Heart left ventricle (tissue), 16 donors: Measurements from ENCODE around the gene TDP1. TPM values are rescaled to one million over a fixed set of nuclear protein-coding genes. Genes with fewer than 3 reads are reported as not detected.

Source experiments
- ATAC-seq, 4 donors: fragments of 200-7000 bp; cut with Tn5 transposase; one replicate each; pipeline ENCODE4 v1.9.1; 2020 to 2022; ENCODE audit warnings: moderate library complexity in 4 of 4, mild to moderate bottlenecking in 3 of 4, moderate number of reproducible peaks in 1 of 4
- DNase-seq, 5 donors: peaks; one replicate each; pipeline ENCODE4 v3.0.0-alpha.2; 2020
- H3K27ac ChIP-seq, 12 donors: fragments of 200-600 bp; sonication (generic) in 4 of 12; one replicate each; pipeline versions ENCODE4 v1.5.0 to v1.8.0; 2016 to 2022; ENCODE audit warnings: mild to moderate bottlenecking in 2 of 12
- H3K27me3 ChIP-seq, 9 donors: fragments of 200-600 bp; sonication (generic) in 2 of 9; one replicate each; pipeline versions ENCODE4 v1.5.1 to v1.8.0; 2016 to 2022; ENCODE audit warnings: mild to moderate bottlenecking in 3 of 9
- H3K36me3 ChIP-seq, 9 donors: fragments of 200-600 bp; sonication (generic) in 2 of 9; one replicate each; pipeline versions ENCODE4 v1.5.0 to v1.8.0; 2018 to 2022; ENCODE audit warnings: mild to moderate bottlenecking in 2 of 9
- H3K4me1 ChIP-seq, 12 donors: fragments of 200-600 bp; sonication (generic) in 4 of 12; one replicate each; pipeline versions ENCODE4 v1.5.0 to v1.8.0; 2016 to 2022; ENCODE audit warnings: mild to moderate bottlenecking in 3 of 12
- H3K4me3 ChIP-seq, 12 donors: fragments of 200-600 bp; sonication (generic) in 4 of 12; one replicate each; pipeline versions ENCODE4 v1.5.0 to v1.8.0; 2017 to 2022; ENCODE audit warnings: mild to moderate bottlenecking in 9 of 12, moderate library complexity in 4 of 12
- H3K9me3 ChIP-seq, 12 donors: fragments of 200-600 bp; sonication (generic) in 4 of 12; one replicate each; pipeline versions ENCODE4 v1.5.0 to v1.8.0; 2016 to 2022; ENCODE audit warnings: mild to moderate bottlenecking in 1 of 12
- POLR2A ChIP-seq, 2 donors: fragments of 450-650 bp; IDR thresholded peaks; one replicate each; pipeline ENCODE4 v1.6.1; 2017; ENCODE audit warnings: antibody characterized with exemption in 2 of 2, mild to moderate bottlenecking in 2 of 2, moderate library complexity in 2 of 2
- WGBS, 4 donors: extraction: QIAGEN DNeasy Blood & Tissue Kit in 2 of 4; methylation state at CpG; one replicate each; pipeline versions ENCODE4 v1.1.5 to v1.1.7; 2013 to 2018; 5-methylcytosine and 5-hydroxymethylcytosine counted together
- intact Hi-C, 10 donors: fragments of 100-400 bp; cut with DNase I; formaldehyde crosslinking; loops; one replicate each; pipeline versions ENCODE4 v1.11.1 to v1.14.2; 2022
- polyA plus RNA-seq, 2 donors: library from polyadenylated mRNA; stranded (reverse); fragments of 200-250 nt; gene quantifications; one replicate each; pipeline ENCODE4 v1.2.3, GENCODE V29; 2013
- total RNA-seq, 9 donors: library from RNA; depleted of rRNA in 2 of 9; stranded (reverse); fragments of >200 nt in 2 of 9; fragmentation: NEBNext Ultra II Directional in 3 of 9; extraction: Animal tissue kit (Norgen Biotek cat#: 25700) in 3 of 9; gene quantifications; one replicate each; pipeline versions ENCODE4 v1.1.0 to v1.2.4, GENCODE V29; 2016 to 2023
- TF ChIP-seq, protein P1 (sequence below), 12 donors: fragments of 200-600 bp; sonication (generic) in 4 of 12; IDR thresholded peaks; one replicate each; pipeline versions ENCODE4 v1.5.0 to v1.8.0; 2018 to 2022; ENCODE audit warnings: antibody characterized with exemption in 12 of 12, mild to moderate bottlenecking in 5 of 12
- donor health status: ischemic (EF 13 %, LVEDD 7.1; RV severe dilation, severe dysfunction).
- donor health status: healthy with polysubstance abuse.
- donor health status: DM: no; HTN: yes; CAD: no.
- donor health status: DM: no; HTN: no; CAD: no.
- donor health status: ischemic (EF 25% LVEDD 6.9; RV normal size, moderate dysfunction).
- donor health status: ischemic (EF 25% LVEDD 5.7; RV mildly dilated, moderate dysfunction).
- donor health status: healthy.
- donor health status: DM: yes; HTN: yes; CAD: no.
- donor health status: ischemic (EF 35%, LVEDD 5.7; RV mildly dilated, moderate dysfunction).
- donor health status: nonischemic (EF 11% LVEDD 7.7; RV severe dilation, severe dysfunction).
- donor health status: DM: yes; HTN: yes; CAD: no.
- donor health status: PGD.
- donor health status: ischemic (EF 29% LVEDD 5.4; RV normal size, mild dysfunction).
- donor health status: nonischemic (EF 23%, LVEDD 6.1; RV moderate dilation, normal function).

TDP1 gene
- total and polyA plus RNA-seq, 11 donors: 1.0 to 9.0 (median 4.1) TPM

DNA sequence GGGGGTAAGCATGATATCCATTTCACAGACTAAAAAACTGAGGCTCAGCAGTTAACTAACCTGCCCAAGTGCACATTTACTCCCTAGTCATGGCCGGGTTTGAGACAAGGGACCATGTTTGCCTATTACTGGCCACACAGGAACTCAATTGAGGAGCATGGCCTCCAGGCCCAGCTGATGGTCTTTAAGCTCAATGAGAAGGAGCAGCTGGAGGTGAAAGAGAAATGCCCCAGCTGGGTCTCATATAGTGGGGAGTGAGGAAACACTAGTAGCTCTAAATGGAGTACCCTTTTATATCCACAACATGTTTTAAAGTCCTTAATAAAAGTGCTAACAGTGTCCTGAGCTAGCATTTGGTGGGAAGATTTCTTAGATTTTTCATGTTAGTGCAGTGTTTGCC, 1.6 kb downstream of the TDP1 start:
- Histone ChIP-seq H3K4me1 (peaks cover 4 to 27% (median 15%) of the 10 kb centered on the region in 12 donors), H3K9me3 (no peaks in the 10 kb centered on the region), H3K4me3 (peak overlapping the region in 1 of 12 donors; percentile 98), H3K36me3 (peaks cover 0 to 2% (median 0%) of the 10 kb centered on the region in 9 donors), H3K27ac (no peak overlapping the region), H3K27me3 (no peaks in the 10 kb centered on the region)
- TF ChIP-seq, protein P1, sequence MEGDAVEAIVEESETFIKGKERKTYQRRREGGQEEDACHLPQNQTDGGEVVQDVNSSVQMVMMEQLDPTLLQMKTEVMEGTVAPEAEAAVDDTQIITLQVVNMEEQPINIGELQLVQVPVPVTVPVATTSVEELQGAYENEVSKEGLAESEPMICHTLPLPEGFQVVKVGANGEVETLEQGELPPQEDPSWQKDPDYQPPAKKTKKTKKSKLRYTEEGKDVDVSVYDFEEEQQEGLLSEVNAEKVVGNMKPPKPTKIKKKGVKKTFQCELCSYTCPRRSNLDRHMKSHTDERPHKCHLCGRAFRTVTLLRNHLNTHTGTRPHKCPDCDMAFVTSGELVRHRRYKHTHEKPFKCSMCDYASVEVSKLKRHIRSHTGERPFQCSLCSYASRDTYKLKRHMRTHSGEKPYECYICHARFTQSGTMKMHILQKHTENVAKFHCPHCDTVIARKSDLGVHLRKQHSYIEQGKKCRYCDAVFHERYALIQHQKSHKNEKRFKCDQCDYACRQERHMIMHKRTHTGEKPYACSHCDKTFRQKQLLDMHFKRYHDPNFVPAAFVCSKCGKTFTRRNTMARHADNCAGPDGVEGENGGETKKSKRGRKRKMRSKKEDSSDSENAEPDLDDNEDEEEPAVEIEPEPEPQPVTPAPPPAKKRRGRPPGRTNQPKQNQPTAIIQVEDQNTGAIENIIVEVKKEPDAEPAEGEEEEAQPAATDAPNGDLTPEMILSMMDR (IDR thresholded peaks at IDR 0.05): no peak
- TF ChIP-seq POLR2A (IDR thresholded peaks at IDR 0.05): no peak
- 81 to 92% (median 91%) methylated on average over 1 of the region's 1 CpG for WGBS, 4 donors
- ATAC-seq (no peak), DNase-seq (no peak)
- intact Hi-C loops: no loop called here

GRCh38 chr14:89957791-89958190, 2.1 kb downstream of the TDP1 start:
- Histone ChIP-seq H3K36me3 (peaks cover 0 to 1% (median 0%) of the 10 kb centered on the region in 9 donors), H3K4me3 (no peak overlapping the region), H3K27me3 (no peaks in the 10 kb centered on the region), H3K9me3 (no peaks in the 10 kb centered on the region), H3K27ac (no peak overlapping the region), H3K4me1 (peaks cover 4 to 27% (median 15%) of the 10 kb centered on the region in 12 donors)
- intact Hi-C loops: no loop called here
- DNase-seq (no peak), ATAC-seq (no peak)
- 96 to 98% (median 97%) methylated on average over 6 to 8 of the region's 8 CpGs for WGBS, 4 donors
- TF ChIP-seq, protein P1 (IDR thresholded peaks at IDR 0.05): no peak
- TF ChIP-seq POLR2A (IDR thresholded peaks at IDR 0.05): no peak

DNA sequence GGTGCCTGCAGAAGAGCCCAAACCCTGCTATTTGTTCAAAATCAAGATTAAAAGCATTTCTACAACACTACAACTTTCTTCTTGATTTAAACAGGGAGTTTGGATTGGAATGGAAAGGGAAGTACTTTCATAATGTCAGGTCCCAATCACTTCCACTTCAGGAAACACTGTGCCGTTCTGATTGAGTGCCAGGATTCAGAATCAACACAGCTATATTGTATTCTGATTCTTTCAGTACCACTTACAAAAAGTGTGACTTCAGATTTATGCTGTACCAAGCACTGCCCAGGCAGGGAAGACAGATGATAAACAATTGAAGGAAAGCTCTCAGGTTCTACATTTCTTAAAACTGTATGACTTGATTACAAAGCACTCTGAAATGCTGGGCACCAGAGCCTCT, 3.2 kb downstream of the TDP1 start:
- ATAC-seq: no peak
- 63 to 83% (median 68%) methylated on average over 1 of the region's 1 CpG for WGBS, 4 donors
- H3K9me3 ChIP-seq: no peaks in the 10 kb centered on the region
- peaks cover 0 to 13% (median 10%) of the 10 kb centered on the region in 9 donors for H3K36me3 ChIP-seq
- TF ChIP-seq, protein P1 (IDR thresholded peaks at IDR 0.05): no peak
- no peak for TF ChIP-seq POLR2A (IDR thresholded peaks at IDR 0.05)
- DNase-seq: no peak
- H3K4me3 ChIP-seq: no peak overlapping the region
- no peak overlapping the region for H3K27ac ChIP-seq
- intact Hi-C loops: no loop called here
- peaks cover 4 to 22% (median 10%) of the 10 kb centered on the region in 12 donors for H3K4me1 ChIP-seq
- no peaks in the 10 kb centered on the region for H3K27me3 ChIP-seq

DNA sequence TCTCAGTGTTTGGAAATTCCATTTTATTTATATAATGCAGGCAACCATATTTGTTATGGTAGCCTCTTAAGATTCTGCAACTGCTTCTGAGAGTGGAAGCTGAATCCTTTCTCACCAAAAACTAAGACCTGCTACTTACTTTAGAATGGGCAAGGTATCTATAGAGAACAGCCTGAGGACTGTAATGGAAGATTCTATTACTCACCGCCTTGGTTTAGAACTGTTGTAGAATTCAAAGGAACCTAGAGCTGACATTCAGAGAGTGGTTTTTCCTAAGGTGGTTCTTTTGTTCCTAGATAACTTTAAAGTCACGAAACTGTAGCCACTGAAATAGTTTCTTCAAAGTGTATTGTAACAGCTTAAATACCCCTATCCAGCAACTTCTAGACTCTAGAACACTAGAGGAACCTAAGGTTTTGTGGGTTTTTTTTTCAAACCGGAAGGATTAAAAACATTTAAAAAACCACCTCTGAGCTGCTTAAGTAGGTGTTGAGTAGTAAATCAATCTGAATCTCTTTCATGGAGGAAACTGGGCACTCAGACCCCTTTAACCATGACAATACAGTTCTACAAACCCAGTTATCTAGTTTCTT, 4.2 kb downstream of the TDP1 start:
- 86 to 94% (median 92%) methylated on average over 3 of the region's 3 CpGs for WGBS, 4 donors
- Histone ChIP-seq H3K4me1 (peaks cover 0 to 20% (median 8%) of the 10 kb centered on the region in 12 donors), H3K9me3 (no peaks in the 10 kb centered on the region), H3K27me3 (no peaks in the 10 kb centered on the region), H3K4me3 (no peak overlapping the region), H3K36me3 (peaks cover 0 to 22% (median 13%) of the 10 kb centered on the region in 9 donors), H3K27ac (no peak overlapping the region)
- ATAC-seq: no peak
- intact Hi-C loops: no loop called here
- no peak for DNase-seq
- TF ChIP-seq POLR2A (IDR thresholded peaks at IDR 0.05): no peak
- TF ChIP-seq, protein P1 (IDR thresholded peaks at IDR 0.05): no peak
